B cell (primary cell): ENCODE data around the gene DUSP18. TPM values are rescaled to one million over a fixed set of nuclear protein-coding genes. Genes with fewer than 3 reads are reported as not detected.
A peak's percentile ranks its signal among the peaks of the same experiment; 100 is the strongest.

Experiments
- ATAC-seq: fragments of 200-7000 bp; cut with Tn5 transposase; one replicate; pipeline ENCODE4 v1.10.0; 2021; ENCODE audit warnings: low read depth, mild to moderate bottlenecking, moderate number of reproducible peaks, moderate library complexity
- CTCF ChIA-PET: fragments of 350-600 bp; sonication (Branson Sonifier 250); formaldehyde crosslinking; loops from one replicate; lab custom pipeline; 2021; ENCODE audit warnings: antibody characterized with exemption, inconsistent platforms; lab: Charles Lee
- POLR2A ChIA-PET: fragments of 350-600 bp; sonication (Branson Sonifier 250); formaldehyde crosslinking; loops from one replicate; lab custom pipeline; 2021; ENCODE audit warnings: antibody characterized with exemption; lab: Charles Lee
- DNase-seq: peaks from one replicate; pipeline ENCODE4 v3.0.0; 2013
- H2AFZ ChIP-seq: 2 replicates; pipeline ENCODE4 v1.6.1; 2012; ENCODE audit warnings: mild to moderate bottlenecking, low read depth, low read length; ENCODE audit not compliant: insufficient read depth, poor library complexity, severe bottlenecking
- H3K27ac ChIP-seq, 2 donors: 1 replicate in 1 of 2; 2 replicates in 1 of 2; pipeline ENCODE4 v1.5.1; 2012 to 2013; ENCODE audit warnings: low read length in 2 of 2, mild to moderate bottlenecking in 2 of 2, moderate library complexity in 1 of 2
- H3K27me3 ChIP-seq, 4 experiments: fragments of 200-600 bp in 1 of 4; sonication (generic) in 1 of 4; replicated peaks in 1 of 4; 1 replicate in 2 of 4; 2 replicates in 2 of 4; pipeline versions ENCODE4 v1.6.1 to v1.7.0; 2013 to 2016; ENCODE audit warnings: low read length in 3 of 4, mild to moderate bottlenecking in 2 of 4, mixed read lengths in 1 of 4, moderate library complexity in 1 of 4; ENCODE audit not compliant: insufficient read depth in 4 of 4, control insufficient read depth in 3 of 4; ENCODE audit errors: control extremely low read depth in 1 of 4
- H3K36me3 ChIP-seq, 2 experiments: replicated peaks in 1 of 2; 1 replicate in 1 of 2; 2 replicates in 1 of 2; pipeline versions ENCODE4 v1.6.1 to v1.7.1; 2013; ENCODE audit warnings: low read length in 1 of 2; ENCODE audit not compliant: insufficient read depth in 2 of 2, control insufficient read depth in 1 of 2; ENCODE audit errors: control extremely low read depth in 1 of 2, extremely low read depth in 1 of 2
- H3K4me1 ChIP-seq, 2 donors: fragments of 200-600 bp in 1 of 2; sonication (generic) in 1 of 2; 1 replicate in 1 of 2; 2 replicates in 1 of 2; pipeline versions ENCODE4 v1.5.1 to v1.6.1; 2013 to 2017; ENCODE audit warnings: low read length in 2 of 2; ENCODE audit not compliant: control insufficient read depth in 2 of 2, insufficient read depth in 2 of 2
- H3K4me2 ChIP-seq: replicated peaks from 2 replicates; pipeline ENCODE3; 2012; ENCODE audit warnings: mild to moderate bottlenecking, low read depth, low read length; ENCODE audit not compliant: poor library complexity, severe bottlenecking
- H3K4me3 ChIP-seq, 5 experiments: fragments of 200-600 bp in 1 of 5; sonication (generic) in 1 of 5; 1 replicate in 3 of 5; 2 replicates in 2 of 5; pipeline versions ENCODE4 v1.5.1 to v1.7.0; 2011 to 2016; ENCODE audit warnings: low read length in 4 of 5, mild to moderate bottlenecking in 4 of 5, low read depth in 2 of 5, control low read depth in 1 of 5, moderate library complexity in 1 of 5; ENCODE audit not compliant: insufficient read depth in 1 of 5; ENCODE audit errors: control extremely low read depth in 1 of 5, extremely low read depth in 1 of 5
- H3K79me2 ChIP-seq: fragments of 200-600 bp; sonication (generic); one replicate; pipeline ENCODE4 v1.6.0; 2016; ENCODE audit warnings: low read length; ENCODE audit not compliant: control insufficient read depth, insufficient read depth
- H3K9ac ChIP-seq: fragments of 200-600 bp; sonication (generic); 2 replicates; pipeline ENCODE4 v1.6.1; 2017; ENCODE audit warnings: mild to moderate bottlenecking, low read length, moderate library complexity
- H3K9me3 ChIP-seq, 3 donors: one replicate each; pipeline versions ENCODE4 v1.6.1 to v1.7.1; 2013; ENCODE audit warnings: low read length in 2 of 3; ENCODE audit not compliant: control insufficient read depth in 2 of 3, insufficient read depth in 1 of 3; ENCODE audit errors: control extremely low read depth in 1 of 3
- H4K20me1 ChIP-seq: 2 replicates; pipeline ENCODE4 v1.6.0; 2012; ENCODE audit warnings: mild to moderate bottlenecking, low read length; ENCODE audit not compliant: insufficient read depth, control insufficient read depth, poor library complexity, severe bottlenecking
- H3K27ac Mint-ChIP-seq: one replicate; pipeline ENCODE4 v1.8.0; 2021; ENCODE audit warnings: mixed read lengths
- H3K27me3 Mint-ChIP-seq: one replicate; pipeline ENCODE4 v1.8.0; 2021; ENCODE audit warnings: mixed read lengths
- H3K4me1 Mint-ChIP-seq: one replicate; pipeline ENCODE4 v1.8.0; 2021; ENCODE audit warnings: mixed read lengths
- H3K4me3 Mint-ChIP-seq: one replicate; pipeline ENCODE4 v1.8.0; 2021; ENCODE audit warnings: mixed read lengths
- H3K9me3 Mint-ChIP-seq: one replicate; pipeline ENCODE4 v1.8.0; 2022; ENCODE audit warnings: mixed read lengths; ENCODE audit not compliant: insufficient read depth
- EZH2 ChIP-seq: IDR thresholded peaks from 2 replicates; pipeline ENCODE4 v1.6.1; 2012; ENCODE audit warnings: borderline replicate concordance, low read depth, mild to moderate bottlenecking, moderate library complexity, low read length; ENCODE audit not compliant: insufficient read depth, poor library complexity, severe bottlenecking
- WGBS: methylation state at CpG from one replicate; pipeline ENCODE4 v1.1.5; 2013; ENCODE audit warnings: missing lambda C conversion rate; ENCODE audit not compliant: insufficient coverage; 5-methylcytosine and 5-hydroxymethylcytosine counted together
- intact Hi-C: fragments of 100-400 bp; cut with micrococcal nuclease; formaldehyde crosslinking; loops from one replicate; pipeline ENCODE4 v1.10.0; 2022
- polyA plus RNA-seq: library from polyadenylated mRNA; depleted of rRNA; stranded (reverse); fragments of >200 nt; gene quantifications from 2 replicates; pipeline ENCODE4 v1.2.3, GENCODE V29; 2012
- total RNA-seq, 2 donors: library from RNA; stranded (reverse); fragments of 120-200 nt in 1 of 2; gene quantifications; 1 replicate in 1 of 2; 2 replicates in 1 of 2; pipeline versions ENCODE4 v1.2.3 to v1.2.4, GENCODE V29; 2013 to 2022
- TF ChIP-seq, protein P1 (sequence below): fragments of 200-600 bp; IDR thresholded peaks from one replicate; pipeline ENCODE4 v1.8.0; 2022; ENCODE audit warnings: antibody characterized with exemption, mild to moderate bottlenecking

DUSP18 gene
- total and polyA plus RNA-seq, 2 donors (not counting 1 experiment from before 2014, with no cell fraction given), result 20.6 to 21.2 TPM

DNA sequence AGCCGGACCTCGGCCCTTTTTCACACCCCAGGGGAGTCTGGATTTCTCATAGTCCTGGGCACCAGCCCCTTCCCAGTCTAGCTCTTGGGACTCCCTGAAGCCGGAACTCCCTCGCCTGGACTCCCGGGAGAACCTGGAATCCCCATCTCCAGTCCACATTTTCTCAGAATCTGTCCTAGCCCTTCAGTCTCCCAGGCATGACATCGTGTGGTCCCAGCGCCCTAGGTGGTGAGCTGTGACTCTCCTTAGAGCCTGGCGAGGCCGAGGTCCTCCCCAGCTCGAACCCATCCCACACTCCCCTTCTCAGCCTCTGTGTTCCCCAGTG is 673 bp upstream of the DUSP18 start:
- H3K4me3 ChIP-seq, result peak overlapping the region; percentile 3 to 93 (median 86)
- Mint-ChIP-seq H3K4me3 (peak overlapping the region; percentile 98), H3K4me1 (peaks cover 21% of the 10 kb centered on the region), H3K27me3 (no peaks in the 10 kb centered on the region), H3K9me3 (no peaks in the 10 kb centered on the region), H3K27ac (peak overlapping the region; percentile 68)
- TF ChIP-seq, protein P1, sequence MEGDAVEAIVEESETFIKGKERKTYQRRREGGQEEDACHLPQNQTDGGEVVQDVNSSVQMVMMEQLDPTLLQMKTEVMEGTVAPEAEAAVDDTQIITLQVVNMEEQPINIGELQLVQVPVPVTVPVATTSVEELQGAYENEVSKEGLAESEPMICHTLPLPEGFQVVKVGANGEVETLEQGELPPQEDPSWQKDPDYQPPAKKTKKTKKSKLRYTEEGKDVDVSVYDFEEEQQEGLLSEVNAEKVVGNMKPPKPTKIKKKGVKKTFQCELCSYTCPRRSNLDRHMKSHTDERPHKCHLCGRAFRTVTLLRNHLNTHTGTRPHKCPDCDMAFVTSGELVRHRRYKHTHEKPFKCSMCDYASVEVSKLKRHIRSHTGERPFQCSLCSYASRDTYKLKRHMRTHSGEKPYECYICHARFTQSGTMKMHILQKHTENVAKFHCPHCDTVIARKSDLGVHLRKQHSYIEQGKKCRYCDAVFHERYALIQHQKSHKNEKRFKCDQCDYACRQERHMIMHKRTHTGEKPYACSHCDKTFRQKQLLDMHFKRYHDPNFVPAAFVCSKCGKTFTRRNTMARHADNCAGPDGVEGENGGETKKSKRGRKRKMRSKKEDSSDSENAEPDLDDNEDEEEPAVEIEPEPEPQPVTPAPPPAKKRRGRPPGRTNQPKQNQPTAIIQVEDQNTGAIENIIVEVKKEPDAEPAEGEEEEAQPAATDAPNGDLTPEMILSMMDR, result no peak
- no peak for TF ChIP-seq EZH2
- H3K27me3 ChIP-seq, result peaks cover 0 to 6% (median 0%) of the 10 kb centered on the region in 4 experiments
- H3K4me1 ChIP-seq, result peaks cover 12 to 17% of the 10 kb centered on the region in 2 donors
- peaks cover 0 to 7% of the 10 kb centered on the region in 2 experiments for H3K36me3 ChIP-seq
- H3K9ac ChIP-seq, result peak overlapping the region; percentile 85
- no peaks in the 10 kb centered on the region for H4K20me1 ChIP-seq
- DNase-seq (no peak), ATAC-seq (no peak)
- no peaks in the 10 kb centered on the region for H3K9me3 ChIP-seq
- H3K79me2 ChIP-seq, result peaks cover 5% of the 10 kb centered on the region
- CTCF ChIA-PET, result interaction anchor here (1.3 to 3.9 kb wide), 2 partner anchors 34 to 86 kb away, joined by 4 to 35 read pairs; partner anchors contain the start of gene SLC35E4
- intact Hi-C loops, result loop anchor here (1.0 to 10.0 kb wide), 2 partner anchors 26 to 676 kb away; partner anchors contain the start of genes OSBP2 and PATZ1
- H2AFZ ChIP-seq, result peak overlapping the region; percentile 97
- H3K27ac ChIP-seq, result no peak overlapping the region
- POLR2A ChIA-PET, result interaction anchor here (2.4 kb wide), 1 partner anchor 34 kb away, joined by 10 read pairs; no protein-coding TSS in a partner anchor
- 41% methylated on average over 10 of the region's 10 CpGs for WGBS
- peak overlapping the region; percentile 83 for H3K4me2 ChIP-seq

DNA sequence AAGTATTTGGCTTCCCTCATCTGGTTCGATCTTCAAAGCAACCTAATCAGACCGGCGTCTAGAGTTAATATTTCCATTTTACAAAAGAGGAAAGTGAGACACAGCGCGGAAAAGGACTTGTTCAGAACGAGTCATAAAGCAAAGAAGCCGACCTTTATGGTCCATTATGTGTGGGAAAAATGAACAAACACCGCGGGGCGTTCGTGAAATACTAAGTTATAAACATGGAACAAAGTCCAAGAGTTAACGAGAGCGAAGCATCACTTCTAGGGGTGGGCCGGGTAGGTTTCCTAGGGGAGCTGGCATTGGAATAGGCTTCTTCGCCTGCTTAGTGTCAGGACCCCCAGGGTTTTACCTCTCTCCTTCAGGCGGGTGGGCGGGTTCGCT is 575 bp downstream of the DUSP18 start:
- intact Hi-C loops, result loop anchor here (1.0 to 10.0 kb wide), 3 partner anchors 32 to 678 kb away; partner anchors contain the start of genes PATZ1 and SLC35E4
- ChIA-PET POLR2A (interaction anchor here (2.4 kb wide), 1 partner anchor 32 kb away, joined by 10 read pairs; no protein-coding TSS in a partner anchor), CTCF (interaction anchor here (3.9 kb wide), 1 partner anchor 33 kb away, joined by 35 read pairs; the partner anchor contains the start of gene SLC35E4)
- DNase-seq (peak; percentile 38), ATAC-seq (no peak)
- H3K9me3 ChIP-seq, result no peaks in the 10 kb centered on the region
- peak overlapping the region; percentile 98 for H3K4me3 Mint-ChIP-seq
- peaks cover 0 to 6% (median 0%) of the 10 kb centered on the region in 4 experiments for H3K27me3 ChIP-seq
- H3K4me2 ChIP-seq, result peak overlapping the region; percentile 83
- H3K9ac ChIP-seq, result peak overlapping the region; percentile 85
- H4K20me1 ChIP-seq, result no peaks in the 10 kb centered on the region
- TF ChIP-seq EZH2, result no peak
- TF ChIP-seq, protein P1, result no peak
- H2AFZ ChIP-seq, result peak overlapping the region; percentile 97
- no peaks in the 10 kb centered on the region for H3K9me3 Mint-ChIP-seq
- peaks cover 21% of the 10 kb centered on the region for H3K4me1 Mint-ChIP-seq
- H3K27ac Mint-ChIP-seq, result peak overlapping the region; percentile 92
- H3K27ac ChIP-seq, result peak overlapping the region; percentile 18 to 53
- H3K36me3 ChIP-seq, result peaks cover 0 to 15% of the 10 kb centered on the region in 2 experiments
- H3K4me1 ChIP-seq, result peaks cover 12 to 17% of the 10 kb centered on the region in 2 donors
- H3K4me3 ChIP-seq, result peak overlapping the region; percentile 81 to 93 (median 86)
- H3K27me3 Mint-ChIP-seq, result no peaks in the 10 kb centered on the region
- H3K79me2 ChIP-seq, result peaks cover 5% of the 10 kb centered on the region
- WGBS, result 0% methylated on average over 15 of the region's 18 CpGs
